Hepatocyte (in vitro differentiated cells): ENCODE data around the gene FBXO2. TPM values are rescaled to one million over a fixed set of nuclear protein-coding genes. Genes with fewer than 3 reads are reported as not detected.

Source experiments
- DNase-seq: peaks from one replicate; pipeline ENCODE4 v3.0.0-alpha.2; 2016; ENCODE audit warnings: low spot score
- H2AFZ ChIP-seq: fragments of 200-600 bp; sonication (generic); 2 replicates; pipeline ENCODE4 v1.6.0; 2016; ENCODE audit warnings: antibody characterized with exemption, mild to moderate bottlenecking
- H3K27ac ChIP-seq: fragments of 200-600 bp; sonication (generic); 2 replicates; pipeline ENCODE4 v1.5.1; 2016; ENCODE audit warnings: mild to moderate bottlenecking
- H3K27me3 ChIP-seq: fragments of 200-600 bp; sonication (generic); 2 replicates; pipeline ENCODE4 v1.6.1; 2016
- H3K36me3 ChIP-seq: fragments of 200-600 bp; sonication (generic); replicated peaks from 2 replicates; pipeline ENCODE4 v1.5.1; 2016; ENCODE audit warnings: low read depth; ENCODE audit not compliant: insufficient read depth
- H3K4me1 ChIP-seq: fragments of 200-600 bp; sonication (generic); 2 replicates; pipeline ENCODE4 v1.5.1; 2016; ENCODE audit warnings: mild to moderate bottlenecking, moderate library complexity; ENCODE audit not compliant: insufficient read depth
- H3K4me2 ChIP-seq: fragments of 200-600 bp; sonication (generic); 2 replicates; pipeline ENCODE4 v1.6.0; 2016
- H3K4me3 ChIP-seq: fragments of 200-600 bp; sonication (generic); 2 replicates; pipeline ENCODE4 v1.5.1; 2016; ENCODE audit warnings: mild to moderate bottlenecking
- H3K79me2 ChIP-seq: fragments of 200-600 bp; sonication (generic); 2 replicates; pipeline ENCODE4 v1.6.0; 2017; ENCODE audit warnings: mild to moderate bottlenecking
- H3K9me2 ChIP-seq: fragments of 200-600 bp; sonication (generic); replicated peaks from 2 replicates; pipeline ENCODE4 v1.6.0; 2017; ENCODE audit warnings: mild to moderate bottlenecking; ENCODE audit not compliant: insufficient read depth
- H3K9me3 ChIP-seq: fragments of 200-600 bp; sonication (generic); 2 replicates; pipeline ENCODE4 v1.5.1; 2016; ENCODE audit warnings: low read depth, mild to moderate bottlenecking
- H4K20me1 ChIP-seq: fragments of 200-600 bp; sonication (generic); 2 replicates; pipeline ENCODE4 v1.6.0; 2016; ENCODE audit warnings: mild to moderate bottlenecking; ENCODE audit not compliant: insufficient read depth, poor library complexity, severe bottlenecking
- EZH2 ChIP-seq: fragments of 200-600 bp; sonication (generic); IDR thresholded peaks from 2 replicates; pipeline ENCODE4 v1.6.1; 2016; ENCODE audit warnings: antibody characterized with exemption, mild to moderate bottlenecking, borderline replicate concordance
- EZH2phosphoT487 ChIP-seq: fragments of 200-600 bp; sonication (generic); IDR thresholded peaks from one replicate; pipeline ENCODE4 v1.6.1; 2018; ENCODE audit warnings: antibody characterized with exemption, mild to moderate bottlenecking, low read depth, moderate library complexity; ENCODE audit not compliant: unreplicated experiment, severe bottlenecking
- WGBS: methylation state at CpG from one replicate; pipeline ENCODE4 v1.1.6; 2016; ENCODE audit warnings: low lambda C conversion rate; ENCODE audit errors: missing lambda C conversion rate; 5-methylcytosine and 5-hydroxymethylcytosine counted together
- polyA plus RNA-seq: library from polyadenylated mRNA; unstranded; fragments of >200 nt; fragmentation: Nextera tagmentation; extraction: Ambion mirVana; gene quantifications from 2 replicates; pipeline ENCODE4 v1.2.1, GENCODE V29; 2016
- total RNA-seq: library from RNA; depleted of rRNA; stranded (reverse); fragments of >200 nt; gene quantifications from 2 replicates; pipeline ENCODE4 v1.2.3, GENCODE V29; 2014
- TF ChIP-seq, protein P1 (sequence below): fragments of 200-600 bp; sonication (generic); IDR thresholded peaks from 2 replicates; pipeline ENCODE4 v1.5.1; 2016; ENCODE audit warnings: antibody characterized with exemption, mild to moderate bottlenecking; ENCODE audit not compliant: poor library complexity

FBXO2 gene
- total and polyA plus RNA-seq, 2 experiments from 2014 or later = 134 to 339 TPM

DNA sequence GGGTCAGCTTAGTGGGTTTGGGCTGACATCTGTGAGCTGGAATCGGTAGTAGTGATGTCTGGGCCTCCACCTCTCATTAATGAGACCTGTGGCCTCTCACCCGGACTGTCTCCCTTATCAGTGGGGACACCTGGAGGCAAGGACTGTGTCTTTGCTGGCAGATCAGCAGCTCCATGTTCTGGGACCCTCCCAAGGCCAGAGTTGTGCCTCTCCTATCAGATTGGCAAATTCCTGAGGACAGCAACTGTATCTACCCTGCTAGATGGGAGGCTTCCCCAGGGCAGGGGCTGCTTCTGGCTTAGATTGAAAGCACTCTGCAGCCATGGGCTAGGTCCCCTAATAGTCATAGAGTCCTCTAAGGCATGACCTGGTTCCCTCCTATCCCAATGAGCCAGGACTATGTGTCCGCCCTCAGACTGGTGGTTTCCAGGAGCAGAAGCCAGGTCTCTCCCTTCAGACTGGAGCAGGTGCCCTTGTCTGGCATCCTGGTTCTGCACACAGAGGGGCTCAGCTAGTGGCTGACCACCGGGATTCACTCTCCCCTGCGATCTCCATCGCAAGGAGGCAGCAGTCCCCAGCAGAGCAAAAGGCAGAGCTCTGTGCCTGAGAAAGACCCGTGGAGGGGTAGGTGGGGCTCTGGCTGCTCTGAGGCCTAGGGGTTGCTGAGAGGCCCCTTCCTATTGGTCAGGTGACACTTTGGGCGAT lies 43.1 kb upstream of the FBXO2 start:
- Histone ChIP-seq H2AFZ (no peak overlapping the region), H4K20me1 (no peaks in the 10 kb centered on the region), H3K27ac (no peak overlapping the region), H3K4me2 (no peak overlapping the region), H3K4me1 (no peaks in the 10 kb centered on the region), H3K79me2 (no peaks in the 10 kb centered on the region), H3K4me3 (no peak overlapping the region), H3K27me3 (peaks cover 22% of the 10 kb centered on the region), H3K9me3 (no peaks in the 10 kb centered on the region), H3K9me2 (no peaks in the 10 kb centered on the region), H3K36me3 (no peaks in the 10 kb centered on the region)
- TF ChIP-seq, protein P1, sequence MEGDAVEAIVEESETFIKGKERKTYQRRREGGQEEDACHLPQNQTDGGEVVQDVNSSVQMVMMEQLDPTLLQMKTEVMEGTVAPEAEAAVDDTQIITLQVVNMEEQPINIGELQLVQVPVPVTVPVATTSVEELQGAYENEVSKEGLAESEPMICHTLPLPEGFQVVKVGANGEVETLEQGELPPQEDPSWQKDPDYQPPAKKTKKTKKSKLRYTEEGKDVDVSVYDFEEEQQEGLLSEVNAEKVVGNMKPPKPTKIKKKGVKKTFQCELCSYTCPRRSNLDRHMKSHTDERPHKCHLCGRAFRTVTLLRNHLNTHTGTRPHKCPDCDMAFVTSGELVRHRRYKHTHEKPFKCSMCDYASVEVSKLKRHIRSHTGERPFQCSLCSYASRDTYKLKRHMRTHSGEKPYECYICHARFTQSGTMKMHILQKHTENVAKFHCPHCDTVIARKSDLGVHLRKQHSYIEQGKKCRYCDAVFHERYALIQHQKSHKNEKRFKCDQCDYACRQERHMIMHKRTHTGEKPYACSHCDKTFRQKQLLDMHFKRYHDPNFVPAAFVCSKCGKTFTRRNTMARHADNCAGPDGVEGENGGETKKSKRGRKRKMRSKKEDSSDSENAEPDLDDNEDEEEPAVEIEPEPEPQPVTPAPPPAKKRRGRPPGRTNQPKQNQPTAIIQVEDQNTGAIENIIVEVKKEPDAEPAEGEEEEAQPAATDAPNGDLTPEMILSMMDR = no peak
- TF ChIP-seq EZH2phosphoT487 (no peak), EZH2 (no peak)
- DNase-seq = no peak
- 74% methylated on average over 8 of the region's 8 CpGs for WGBS

DNA sequence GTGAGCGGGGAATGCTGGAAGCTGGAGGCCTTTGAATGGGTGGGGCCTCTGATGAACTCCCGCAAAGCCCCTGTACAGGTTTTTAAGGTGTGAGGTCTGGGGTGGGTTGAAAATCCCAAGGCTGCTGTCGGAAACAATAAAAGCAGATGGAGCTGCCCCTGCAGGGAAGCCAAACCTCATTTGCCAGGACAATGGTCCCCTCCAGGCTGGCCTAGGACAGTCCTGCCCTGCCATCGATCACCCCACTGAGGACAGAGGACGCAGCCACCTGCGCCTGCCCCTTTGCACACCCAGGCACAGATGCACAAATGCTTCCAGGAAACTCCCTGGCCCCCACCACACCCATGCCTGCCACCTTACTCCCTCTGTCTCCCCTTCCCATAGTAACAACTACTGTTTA lies 41.6 kb upstream of the FBXO2 start:
- Histone ChIP-seq H3K4me2 (no peak overlapping the region), H4K20me1 (no peaks in the 10 kb centered on the region), H3K79me2 (no peaks in the 10 kb centered on the region), H3K4me3 (no peak overlapping the region), H3K36me3 (no peaks in the 10 kb centered on the region), H2AFZ (no peak overlapping the region), H3K9me2 (no peaks in the 10 kb centered on the region), H3K4me1 (no peaks in the 10 kb centered on the region), H3K9me3 (no peaks in the 10 kb centered on the region), H3K27ac (no peak overlapping the region), H3K27me3 (peaks cover 34% of the 10 kb centered on the region)
- WGBS = 90% methylated on average over 6 of the region's 6 CpGs
- no peak for DNase-seq
- no peak for TF ChIP-seq EZH2phosphoT487
- TF ChIP-seq, protein P1 = no peak
- no peak for TF ChIP-seq EZH2

DNA sequence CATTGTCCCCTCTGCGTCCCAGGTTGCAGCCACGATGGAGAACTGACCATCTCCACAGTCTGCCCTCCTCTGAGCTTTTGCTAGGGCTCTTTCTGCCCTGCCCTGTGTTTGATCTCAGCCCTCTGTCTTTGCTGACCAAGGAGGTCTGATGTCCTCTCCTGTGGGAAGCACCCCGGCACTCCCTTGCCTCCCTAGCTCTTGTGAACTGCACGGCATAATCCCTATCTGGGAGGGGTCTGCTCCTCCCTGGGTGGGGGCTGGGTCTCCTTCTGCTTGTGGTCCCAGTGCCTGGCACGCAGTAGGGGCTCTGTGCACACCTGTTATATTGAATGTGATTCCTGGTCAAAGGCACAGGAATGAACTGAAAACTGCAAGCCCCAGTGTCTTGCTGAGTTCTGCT lies 39.7 kb upstream of the FBXO2 start:
- no peak overlapping the region for H3K4me2 ChIP-seq
- peaks cover 6% of the 10 kb centered on the region for H3K4me1 ChIP-seq

More for the DNA sequence above, 39.7 kb upstream of the FBXO2 start:
- Histone ChIP-seq H3K9me3 (no peaks in the 10 kb centered on the region), H3K9me2 (no peaks in the 10 kb centered on the region), H3K36me3 (no peaks in the 10 kb centered on the region), H3K79me2 (no peaks in the 10 kb centered on the region), H3K27me3 (peaks cover 49% of the 10 kb centered on the region), H3K4me3 (no peak overlapping the region), H4K20me1 (no peaks in the 10 kb centered on the region), H3K27ac (no peak overlapping the region), H2AFZ (no peak overlapping the region)
- TF ChIP-seq EZH2 (no peak), EZH2phosphoT487 (no peak)
- TF ChIP-seq, protein P1 = no peak
- no peak for DNase-seq
- WGBS = 40% methylated on average over 5 of the region's 5 CpGs
